ENCODE measurements around the gene KCNK18.

The KCNK18 gene

DNA sequence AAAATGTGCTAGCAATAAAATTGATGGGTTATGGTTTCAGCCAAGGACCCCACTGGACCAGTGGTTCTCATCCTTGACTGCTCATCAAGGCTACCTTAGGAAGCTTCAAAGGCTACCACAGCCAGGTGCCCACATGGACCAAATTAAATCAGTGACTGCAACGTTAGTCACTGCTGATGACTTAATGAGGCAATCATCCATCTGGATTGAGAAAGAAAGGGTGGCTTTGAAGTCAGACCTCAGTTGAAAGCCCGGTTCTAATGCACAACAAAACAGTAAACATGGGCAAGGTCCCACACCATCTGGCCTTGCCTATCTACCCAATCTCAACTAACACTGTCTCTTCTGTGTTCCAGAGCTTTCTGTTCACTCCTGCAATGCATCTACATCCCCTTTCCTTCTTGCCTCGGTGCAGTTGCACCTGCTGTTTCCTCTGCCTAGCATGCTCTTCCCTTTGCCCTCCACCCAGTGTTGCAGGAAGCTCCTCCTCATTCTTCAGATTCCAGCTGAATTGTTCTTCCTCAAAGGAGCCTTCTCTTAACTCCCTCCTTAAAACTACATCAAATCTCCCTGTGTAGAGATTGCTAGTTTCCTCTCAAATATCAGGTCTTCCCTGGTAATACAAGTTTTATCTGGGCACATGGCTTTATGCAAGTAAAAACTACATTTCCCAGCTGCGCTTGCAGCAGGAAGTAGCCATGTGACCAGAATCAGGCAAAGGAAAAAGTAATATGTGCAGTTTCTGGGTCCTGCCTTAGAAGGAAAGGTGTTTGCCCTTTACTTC, 10.3 kb upstream of the KCNK18 start:
- TF ChIP-seq, protein P1, sequence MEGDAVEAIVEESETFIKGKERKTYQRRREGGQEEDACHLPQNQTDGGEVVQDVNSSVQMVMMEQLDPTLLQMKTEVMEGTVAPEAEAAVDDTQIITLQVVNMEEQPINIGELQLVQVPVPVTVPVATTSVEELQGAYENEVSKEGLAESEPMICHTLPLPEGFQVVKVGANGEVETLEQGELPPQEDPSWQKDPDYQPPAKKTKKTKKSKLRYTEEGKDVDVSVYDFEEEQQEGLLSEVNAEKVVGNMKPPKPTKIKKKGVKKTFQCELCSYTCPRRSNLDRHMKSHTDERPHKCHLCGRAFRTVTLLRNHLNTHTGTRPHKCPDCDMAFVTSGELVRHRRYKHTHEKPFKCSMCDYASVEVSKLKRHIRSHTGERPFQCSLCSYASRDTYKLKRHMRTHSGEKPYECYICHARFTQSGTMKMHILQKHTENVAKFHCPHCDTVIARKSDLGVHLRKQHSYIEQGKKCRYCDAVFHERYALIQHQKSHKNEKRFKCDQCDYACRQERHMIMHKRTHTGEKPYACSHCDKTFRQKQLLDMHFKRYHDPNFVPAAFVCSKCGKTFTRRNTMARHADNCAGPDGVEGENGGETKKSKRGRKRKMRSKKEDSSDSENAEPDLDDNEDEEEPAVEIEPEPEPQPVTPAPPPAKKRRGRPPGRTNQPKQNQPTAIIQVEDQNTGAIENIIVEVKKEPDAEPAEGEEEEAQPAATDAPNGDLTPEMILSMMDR (IDR thresholded peaks at IDR 0.05; ENCODE audit: low read depth, low read length), result no peak
- H3K4me3 ChIP-seq (ENCODE audit: low read depth, low read length), result no peak overlapping the region

GRCh38 chr10:117188371-117188770, 8.9 kb upstream of the KCNK18 start:
- no peak overlapping the region for H3K4me3 ChIP-seq (ENCODE audit: low read depth, low read length)
- TF ChIP-seq, protein P1 (IDR thresholded peaks at IDR 0.05; ENCODE audit: low read depth, low read length), result no peak

- no peak overlapping the region for H3K4me3 ChIP-seq (ENCODE audit: low read depth, low read length)
- TF ChIP-seq, protein P1 (IDR thresholded peaks at IDR 0.05; ENCODE audit: low read depth, low read length), result no peak
Observed at GRCh38 chr10:117189557-117189956, 7.7 kb upstream of the KCNK18 start.

DNA sequence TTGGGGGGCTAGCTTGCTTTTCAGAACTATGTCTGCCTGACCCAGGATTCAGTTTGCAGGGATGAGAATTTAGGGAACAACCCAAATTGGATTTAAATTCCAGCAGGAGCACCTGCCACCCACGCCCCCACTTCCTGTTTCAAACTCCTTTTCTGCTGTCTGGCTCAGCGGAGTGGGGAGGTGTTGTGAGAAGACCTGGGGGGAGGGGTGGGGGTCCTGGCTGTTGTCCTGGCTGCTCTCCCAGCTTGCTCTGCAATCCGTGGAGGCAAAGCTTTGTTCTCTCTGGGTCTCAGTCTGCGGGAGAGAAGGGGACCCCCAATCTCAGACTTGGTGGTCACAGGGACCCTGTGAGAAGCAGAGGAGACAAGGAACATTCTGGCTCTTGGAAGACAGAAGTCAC, 799 bp downstream of the KCNK18 start:
- TF ChIP-seq, protein P1 (IDR thresholded peaks at IDR 0.05; ENCODE audit: low read depth, low read length), result no peak
- H3K4me3 ChIP-seq (ENCODE audit: low read depth, low read length), result no peak overlapping the region

DNA sequence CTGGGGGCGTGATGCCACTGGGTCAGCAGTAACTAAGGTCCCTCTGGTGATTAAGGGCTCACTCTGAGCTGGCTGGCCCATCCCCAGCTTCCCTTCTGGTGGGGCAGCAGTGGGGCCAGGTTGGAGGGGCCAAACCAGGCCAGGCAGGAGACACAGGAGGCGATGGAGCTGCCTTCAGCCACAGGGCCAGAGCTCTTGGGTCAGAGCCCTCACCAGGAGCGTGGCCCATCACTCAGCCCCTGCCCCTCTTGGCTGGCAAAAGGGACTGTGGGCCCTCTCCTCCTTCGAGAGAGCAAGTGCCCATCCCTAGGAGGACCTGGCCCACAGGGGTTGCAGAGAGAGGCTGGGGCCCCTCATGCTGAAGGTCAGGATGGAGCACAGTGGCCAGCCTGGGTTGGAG, 4.5 kb downstream of the KCNK18 start:
- TF ChIP-seq, protein P1 (IDR thresholded peaks at IDR 0.05; ENCODE audit: low read depth, low read length), result no peak
- no peak overlapping the region for H3K4me3 ChIP-seq (ENCODE audit: low read depth, low read length)

DNA sequence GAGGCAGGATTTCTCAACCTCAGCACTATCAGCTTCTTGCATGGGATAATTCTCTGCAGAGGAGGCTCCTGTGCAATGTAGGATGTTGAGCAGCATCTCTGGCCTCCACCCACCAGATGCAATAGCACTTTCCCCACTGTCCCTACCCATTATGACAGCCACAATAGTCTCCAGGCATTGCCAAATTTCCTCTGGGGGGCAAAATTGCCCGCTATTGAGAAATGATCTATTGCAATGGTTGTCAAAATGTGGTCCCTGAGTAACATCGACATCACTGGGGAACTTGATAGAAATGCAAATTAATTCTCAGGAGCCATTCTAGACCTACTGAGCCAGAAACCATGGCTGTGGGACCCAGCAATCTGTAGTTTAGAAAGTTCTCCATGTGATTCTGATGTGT, 7.0 kb downstream of the KCNK18 start:
- no peak overlapping the region for H3K4me3 ChIP-seq (ENCODE audit: low read depth, low read length)
- TF ChIP-seq, protein P1 (IDR thresholded peaks at IDR 0.05; ENCODE audit: low read depth, low read length), result no peak

DNA sequence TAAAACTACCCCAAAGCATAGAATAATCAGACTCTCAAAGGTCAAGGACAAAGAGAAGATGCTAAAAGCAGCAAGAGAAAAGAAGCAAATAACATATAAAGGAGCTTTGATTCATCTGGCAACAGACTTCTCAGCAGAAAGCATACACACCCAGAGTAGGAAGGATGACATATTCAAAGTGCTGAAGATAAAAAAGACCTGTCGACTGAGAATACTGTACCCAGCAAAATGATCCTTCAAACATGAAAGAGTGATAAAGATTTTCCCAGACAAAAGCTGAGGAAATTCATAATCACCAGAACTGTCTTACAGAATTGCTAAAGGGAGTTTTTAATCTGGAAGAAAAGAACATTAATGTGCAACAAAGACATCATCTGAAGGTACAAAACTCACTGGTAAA, 14.9 kb downstream of the KCNK18 start:
- TF ChIP-seq, protein P1 (IDR thresholded peaks at IDR 0.05; ENCODE audit: low read depth, low read length), result no peak

More for the DNA sequence above, 14.9 kb downstream of the KCNK18 start:
- no peak overlapping the region for H3K4me3 ChIP-seq (ENCODE audit: low read depth, low read length)

Measured in WI38 (cell line).